ENCODE measurements around the gene KNL1. TPM values are rescaled to one million over a fixed set of nuclear protein-coding genes. Genes with fewer than 3 reads are reported as not detected.
"Not testable (repeated sequence)": the region's sequence is repeated elsewhere in the genome, so short reads cannot be mapped to it uniquely, and the experiment has no call there.

The KNL1 gene
- total RNA-seq, 1 donor from 2014 or later, result 6.0 TPM

GRCh38 chr15:40575113-40575512 is 18.9 kb upstream of the KNL1 start:
- no peak for DNase-seq (ENCODE audit: low spot score)
- Mint-ChIP-seq H3K4me3 (ENCODE audit: unreplicated experiment) (no peak overlapping the region), H3K9me3 (ENCODE audit: low read depth) (peaks cover 2% of the 10 kb centered on the region)

GRCh38 chr15:40576914-40577313 is 17.1 kb upstream of the KNL1 start:
- DNase-seq (ENCODE audit: low spot score); H3K27me3 Mint-ChIP-seq (ENCODE audit: low read depth); H3K9me3 Mint-ChIP-seq (ENCODE audit: low read depth); H3K27ac Mint-ChIP-seq (ENCODE audit: unreplicated experiment); H3K4me3 Mint-ChIP-seq (ENCODE audit: unreplicated experiment); H3K4me1 Mint-ChIP-seq (ENCODE audit: low read depth): not testable (repeated sequence)
- H3K36me3 Mint-ChIP-seq (ENCODE audit: low read depth), result peaks cover 13% of the 10 kb centered on the region

More at GRCh38 chr15:40575113-40575512, 18.9 kb upstream of the KNL1 start:
- TF ChIP-seq CTCF (IDR thresholded peaks at IDR 0.05), result no peak
- H3K4me1 Mint-ChIP-seq (ENCODE audit: low read depth), result peaks cover 10% of the 10 kb centered on the region
- H3K27ac Mint-ChIP-seq (ENCODE audit: unreplicated experiment), result no peak overlapping the region
- H3K36me3 Mint-ChIP-seq (ENCODE audit: low read depth), result peaks cover 13% of the 10 kb centered on the region
- no peaks in the 10 kb centered on the region for H3K27me3 Mint-ChIP-seq (ENCODE audit: low read depth)

- Mint-ChIP-seq H3K4me1 (ENCODE audit: low read depth) (no peaks in the 10 kb centered on the region), H3K36me3 (ENCODE audit: low read depth) (peaks cover 5% of the 10 kb centered on the region), H3K27me3 (ENCODE audit: low read depth) (no peaks in the 10 kb centered on the region), H3K27ac (ENCODE audit: unreplicated experiment) (no peak overlapping the region), H3K9me3 (ENCODE audit: low read depth) (peaks cover 7% of the 10 kb centered on the region), H3K4me3 (ENCODE audit: unreplicated experiment) (no peak overlapping the region)
- DNase-seq (ENCODE audit: low spot score), result no peak
- TF ChIP-seq CTCF (IDR thresholded peaks at IDR 0.05), result no peak
These were observed 15.2 kb upstream of the KNL1 start for GRCh38 chr15:40578892-40579291.

- H3K4me1 Mint-ChIP-seq (ENCODE audit: low read depth); DNase-seq (ENCODE audit: low spot score); H3K4me3 Mint-ChIP-seq (ENCODE audit: unreplicated experiment); H3K9me3 Mint-ChIP-seq (ENCODE audit: low read depth); H3K36me3 Mint-ChIP-seq (ENCODE audit: low read depth); H3K27me3 Mint-ChIP-seq (ENCODE audit: low read depth); H3K27ac Mint-ChIP-seq (ENCODE audit: unreplicated experiment): not testable (repeated sequence)
These were observed 12.3 kb upstream of the KNL1 start for GRCh38 chr15:40581796-40582195.

GRCh38 chr15:40582726-40583246 is 11.3 kb upstream of the KNL1 start:
- Mint-ChIP-seq H3K27me3 (ENCODE audit: low read depth) (no peaks in the 10 kb centered on the region), H3K9me3 (ENCODE audit: low read depth) (peaks cover 7% of the 10 kb centered on the region), H3K4me1 (ENCODE audit: low read depth) (no peaks in the 10 kb centered on the region), H3K36me3 (ENCODE audit: low read depth) (no peaks in the 10 kb centered on the region), H3K4me3 (ENCODE audit: unreplicated experiment) (no peak overlapping the region), H3K27ac (ENCODE audit: unreplicated experiment) (no peak overlapping the region)
- no peak for DNase-seq (ENCODE audit: low spot score)
- no peak for TF ChIP-seq CTCF (IDR thresholded peaks at IDR 0.05)

- no peak for TF ChIP-seq CTCF (IDR thresholded peaks at IDR 0.05)
- H3K36me3 Mint-ChIP-seq (ENCODE audit: low read depth), result no peaks in the 10 kb centered on the region
- no peaks in the 10 kb centered on the region for H3K4me1 Mint-ChIP-seq (ENCODE audit: low read depth)
These were observed 9.9 kb upstream of the KNL1 start for GRCh38 chr15:40584191-40584590.

More at GRCh38 chr15:40584191-40584590, 9.9 kb upstream of the KNL1 start:
- Mint-ChIP-seq H3K27me3 (ENCODE audit: low read depth) (no peaks in the 10 kb centered on the region), H3K27ac (ENCODE audit: unreplicated experiment) (no peak overlapping the region), H3K4me3 (ENCODE audit: unreplicated experiment) (no peak overlapping the region), H3K9me3 (ENCODE audit: low read depth) (peaks cover 5% of the 10 kb centered on the region)
- DNase-seq (ENCODE audit: low spot score), result no peak
